ENCODE measurements around the gene IFNW1. TPM values are rescaled to one million over a fixed set of nuclear protein-coding genes. Genes with fewer than 3 reads are reported as not detected.
"Not testable (repeated sequence)": the region's sequence is repeated elsewhere in the genome, so short reads cannot be mapped to it uniquely, and the experiment has no call there.

The IFNW1 gene
- polyA plus RNA-seq, 1 experiment = not detected

GRCh38 chr9:21154018-21154608 lies 12.5 kb upstream of the IFNW1 start:
- no peak overlapping the region for H3K27ac ChIP-seq (ENCODE audit: low read depth, low read length)
- no peak for DNase-seq (ENCODE audit: low read depth, low spot score)
- H3K4me3 ChIP-seq (ENCODE audit: low read depth, low read length) = no peak overlapping the region
- CTCF ChIA-PET = no interaction called here
- no peaks in the 10 kb centered on the region; the same call in 1 of the 2 replicates for H3K9me3 ChIP-seq (ENCODE audit: control insufficient read depth, insufficient read depth, low read length)
- no peak for TF ChIP-seq CTCF (IDR thresholded peaks at IDR 0.05; ENCODE audit: low read depth, low read length)
- POLR2A ChIA-PET = no interaction called here
- no peaks in the 10 kb centered on the region for H3K27me3 ChIP-seq (ENCODE audit: control insufficient read depth, insufficient read depth, low read length)

- TF ChIP-seq CTCF (IDR thresholded peaks at IDR 0.05; ENCODE audit: low read depth, low read length) = no peak
- DNase-seq (ENCODE audit: low read depth, low spot score) = no peak
- H3K27me3 ChIP-seq (ENCODE audit: control insufficient read depth, insufficient read depth, low read length) = no peaks in the 10 kb centered on the region
- H3K9me3 ChIP-seq (ENCODE audit: control insufficient read depth, insufficient read depth, low read length) = no peaks in the 10 kb centered on the region; the same call in 1 of the 2 replicates
- H3K27ac ChIP-seq (ENCODE audit: low read depth, low read length) = no peak overlapping the region
- H3K4me3 ChIP-seq (ENCODE audit: low read depth, low read length) = no peak overlapping the region
- ChIA-PET CTCF (no interaction called here), POLR2A (no interaction called here)
Observed at GRCh38 chr9:21153336-21154017, 11.8 kb upstream of the IFNW1 start.

- TF ChIP-seq CTCF (IDR thresholded peaks at IDR 0.05; ENCODE audit: low read depth, low read length) = no peak
Observed at GRCh38 chr9:21144603-21145002, 3.0 kb upstream of the IFNW1 start.

GRCh38 chr9:21137020-21137419 lies 4.6 kb downstream of the IFNW1 start:
- POLR2A ChIA-PET = no interaction called here
- no peak overlapping the region for H3K4me3 ChIP-seq (ENCODE audit: low read depth, low read length)
- H3K27ac ChIP-seq (ENCODE audit: low read depth, low read length) = no peak overlapping the region
- H3K9me3 ChIP-seq (ENCODE audit: control insufficient read depth, insufficient read depth, low read length) = no peaks in the 10 kb centered on the region
- no peak for TF ChIP-seq CTCF (IDR thresholded peaks at IDR 0.05; ENCODE audit: low read depth, low read length)
- no peak for DNase-seq (ENCODE audit: low read depth, low spot score)
- CTCF ChIA-PET = no interaction called here
- peaks cover 5% of the 10 kb centered on the region for H3K27me3 ChIP-seq (ENCODE audit: control insufficient read depth, insufficient read depth, low read length)

More at GRCh38 chr9:21144603-21145002, 3.0 kb upstream of the IFNW1 start:
- Histone ChIP-seq H3K27me3 (ENCODE audit: control insufficient read depth, insufficient read depth, low read length) (peaks cover 2% of the 10 kb centered on the region), H3K9me3 (ENCODE audit: control insufficient read depth, insufficient read depth, low read length) (no peaks in the 10 kb centered on the region; the same call in 1 of the 2 replicates), H3K27ac (ENCODE audit: low read depth, low read length) (no peak overlapping the region), H3K4me3 (ENCODE audit: low read depth, low read length) (no peak overlapping the region)
- DNase-seq (ENCODE audit: low read depth, low spot score) = no peak
- ChIA-PET CTCF (no interaction called here), POLR2A (interaction anchor here (0.6 kb wide), 1 partner anchor 121 kb away, joined by 4 read pairs; no protein-coding TSS in a partner anchor)

GRCh38 chr9:21135736-21136135 lies 5.9 kb downstream of the IFNW1 start:
- Histone ChIP-seq H3K27me3 (ENCODE audit: control insufficient read depth, insufficient read depth, low read length) (peaks cover 6% of the 10 kb centered on the region), H3K27ac (ENCODE audit: low read depth, low read length) (no peak overlapping the region), H3K9me3 (ENCODE audit: control insufficient read depth, insufficient read depth, low read length) (no peaks in the 10 kb centered on the region), H3K4me3 (ENCODE audit: low read depth, low read length) (no peak overlapping the region)
- POLR2A ChIA-PET = no interaction called here
- CTCF ChIA-PET = no interaction called here
- no peak for TF ChIP-seq CTCF (IDR thresholded peaks at IDR 0.05; ENCODE audit: low read depth, low read length)
- DNase-seq (ENCODE audit: low read depth, low spot score) = no peak

- H3K9me3 ChIP-seq (ENCODE audit: control insufficient read depth, insufficient read depth, low read length); DNase-seq (ENCODE audit: low read depth, low spot score); H3K27ac ChIP-seq (ENCODE audit: low read depth, low read length); H3K4me3 ChIP-seq (ENCODE audit: low read depth, low read length); H3K27me3 ChIP-seq (ENCODE audit: control insufficient read depth, insufficient read depth, low read length); CTCF ChIA-PET; POLR2A ChIA-PET: not testable (repeated sequence)
Observed at GRCh38 chr9:21128186-21128585, 13.4 kb downstream of the IFNW1 start.

Data from AG04450 (cell line).